NCI-H446 treated with DMSO at 0.1 percent for 48 hours (cell line): ENCODE measurements around the gene MYADM.
"Not testable (repeated sequence)": the region's sequence is repeated elsewhere in the genome, so short reads cannot be mapped to it uniquely, and the experiment has no call there.

Experiments
- DNase-seq: peaks from one replicate; lab custom pipeline; 2025; lab: John Stamatoyannopoulos, UW

The MYADM gene, protein sequence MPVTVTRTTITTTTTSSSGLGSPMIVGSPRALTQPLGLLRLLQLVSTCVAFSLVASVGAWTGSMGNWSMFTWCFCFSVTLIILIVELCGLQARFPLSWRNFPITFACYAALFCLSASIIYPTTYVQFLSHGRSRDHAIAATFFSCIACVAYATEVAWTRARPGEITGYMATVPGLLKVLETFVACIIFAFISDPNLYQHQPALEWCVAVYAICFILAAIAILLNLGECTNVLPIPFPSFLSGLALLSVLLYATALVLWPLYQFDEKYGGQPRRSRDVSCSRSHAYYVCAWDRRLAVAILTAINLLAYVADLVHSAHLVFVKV

DNA sequence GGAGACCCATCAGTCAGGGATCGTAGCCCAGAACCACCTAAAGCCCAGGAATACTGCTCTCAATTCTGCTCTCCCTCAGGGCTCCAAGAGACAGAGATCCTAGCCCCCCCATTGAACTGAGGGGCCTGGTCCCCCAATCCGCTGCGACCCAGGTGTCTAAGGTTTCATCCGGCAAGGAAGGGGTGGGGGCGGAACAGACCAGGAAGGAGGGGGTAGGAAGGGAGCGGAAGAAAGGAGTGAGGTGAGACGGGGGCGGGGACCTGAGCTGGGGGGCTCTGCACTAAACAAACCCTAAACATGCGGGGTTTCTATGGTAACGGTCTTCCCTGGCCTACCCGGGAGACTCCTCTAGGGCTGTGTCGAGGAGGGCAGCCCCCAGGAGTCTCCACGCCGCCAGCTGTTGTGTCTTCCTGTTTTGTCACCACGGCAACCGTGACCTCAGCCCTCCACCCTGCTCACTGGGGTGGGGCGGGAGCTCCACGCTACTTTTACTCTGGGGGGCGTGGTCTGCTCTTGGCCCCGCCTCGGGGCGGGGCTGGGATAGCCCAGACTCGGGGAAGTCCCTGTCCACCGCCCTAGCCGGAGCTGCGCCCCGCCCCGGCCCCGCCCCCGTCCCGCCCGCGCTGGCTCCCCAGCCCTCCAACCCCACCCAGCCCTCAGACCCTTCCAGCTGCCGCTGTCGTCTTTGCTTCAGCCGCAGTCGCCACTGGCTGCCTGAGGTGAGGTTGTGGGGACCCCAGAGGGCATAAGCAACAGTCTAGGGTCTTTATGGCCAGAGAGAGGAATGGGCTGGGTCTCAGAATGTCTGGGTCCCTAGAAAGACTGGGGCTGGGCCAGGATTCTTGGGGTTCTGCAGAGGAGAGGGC, at the start of gene MYADM:
MYADM (plus strand) TSS at position 659 of the 866 bp plus-strand sequence. CDS start 5,647 bp downstream, outside the sequence.
- DNase-seq = peak; percentile 59

DNA sequence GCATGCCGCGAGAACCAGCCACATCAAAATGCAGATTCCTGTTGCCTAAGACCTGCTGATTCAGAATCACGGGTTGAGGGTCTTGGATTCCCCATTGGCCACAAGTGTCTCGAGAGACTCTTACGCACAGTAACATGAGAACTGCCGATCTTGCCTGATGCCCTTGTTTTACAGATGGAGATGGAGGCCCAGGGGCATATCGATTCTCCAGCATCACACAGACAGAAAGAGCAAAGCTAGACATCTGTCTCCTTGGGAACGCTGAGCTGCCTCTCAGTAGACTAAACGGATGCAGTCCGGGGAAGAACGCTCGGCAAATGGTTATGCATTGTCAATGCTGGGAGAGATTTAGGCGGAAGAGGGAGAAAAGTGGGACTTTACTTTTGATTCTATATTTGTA, 48.9 kb upstream of the MYADM start:
- DNase-seq = no peak

DNA sequence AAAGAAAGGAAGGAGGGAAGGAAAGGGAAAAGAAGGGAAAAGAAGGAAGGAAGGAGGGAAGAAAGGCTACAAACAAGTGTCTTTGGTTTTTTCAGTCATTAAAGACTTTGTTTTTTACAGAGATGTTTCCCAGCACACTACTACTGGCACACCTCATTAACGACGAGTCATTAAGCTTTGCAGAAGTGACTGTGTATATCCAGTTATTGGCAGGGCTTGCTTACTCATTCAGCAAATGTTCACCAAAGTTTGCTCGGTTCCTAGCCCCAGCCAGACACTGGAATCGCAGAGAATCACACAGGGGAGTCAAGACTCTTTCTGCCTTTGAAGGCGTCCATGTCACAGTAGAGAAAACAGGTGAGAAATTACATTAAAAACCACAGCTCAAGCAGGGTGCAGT, 47.8 kb upstream of the MYADM start:
- DNase-seq = no peak

DNA sequence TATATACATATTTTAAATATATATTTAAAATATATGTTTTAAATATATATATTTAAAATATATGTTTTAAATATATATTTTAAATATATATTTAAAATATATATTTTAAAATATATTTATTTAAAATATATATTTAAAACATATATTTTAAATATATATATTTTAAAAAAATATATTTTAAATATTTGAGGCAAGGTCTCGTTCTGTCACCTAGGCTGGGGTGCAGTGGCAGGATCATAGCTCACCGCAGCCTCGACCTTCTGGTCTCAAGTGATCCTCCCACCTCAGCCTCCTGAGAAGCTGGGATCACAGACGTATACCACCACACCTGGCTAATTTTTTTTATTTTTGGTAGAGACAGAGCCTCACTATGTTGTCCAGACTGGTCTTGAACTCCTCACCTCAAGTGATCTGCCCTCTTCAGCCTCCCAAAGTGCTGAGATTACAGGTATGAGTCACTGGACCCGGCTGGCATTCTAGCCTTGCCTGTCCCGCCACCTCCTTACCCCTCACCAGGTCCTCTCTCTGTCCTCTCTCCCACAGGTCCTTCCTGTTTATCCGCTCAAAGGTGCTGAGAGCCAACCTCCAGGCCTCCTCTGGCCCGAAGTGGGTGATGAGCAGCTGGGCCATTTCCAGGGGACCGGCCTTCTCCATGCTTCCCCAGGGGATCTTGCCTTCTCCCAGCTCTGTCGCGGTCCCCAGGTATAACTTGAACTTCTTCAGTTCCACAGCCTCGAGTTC, 44.1 kb upstream of the MYADM start:
- no peak for DNase-seq

DNA sequence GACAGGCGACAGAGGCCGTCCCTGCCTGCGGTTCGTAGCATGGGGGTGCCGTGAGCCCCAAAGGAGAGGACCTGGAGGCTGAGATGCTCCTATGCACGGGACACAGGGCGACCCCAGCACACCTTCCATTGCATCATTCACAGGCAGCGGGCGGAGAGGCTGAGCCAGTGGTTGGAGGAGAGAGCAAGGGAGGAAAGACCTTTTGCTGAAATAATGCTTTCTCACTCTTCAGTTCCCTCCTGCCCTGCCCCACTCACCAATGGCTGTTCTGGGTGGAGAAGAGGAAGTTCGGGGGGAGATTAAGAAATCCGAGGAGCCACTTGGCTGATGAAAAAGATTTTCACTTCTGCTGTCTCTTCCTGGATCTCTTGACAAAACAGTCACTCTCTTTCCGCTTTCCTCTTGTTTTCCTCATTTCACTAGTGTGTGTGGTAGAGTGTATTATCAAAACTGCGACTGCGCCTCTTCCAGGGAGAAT, 43.5 kb upstream of the MYADM start, which contains the start of gene NLRP12:
NLRP12 (minus strand) TSS at position 181 of the 478 bp plus-strand sequence; CDS start at position 41, 140 bp downstream.
- no peak for DNase-seq

DNA sequence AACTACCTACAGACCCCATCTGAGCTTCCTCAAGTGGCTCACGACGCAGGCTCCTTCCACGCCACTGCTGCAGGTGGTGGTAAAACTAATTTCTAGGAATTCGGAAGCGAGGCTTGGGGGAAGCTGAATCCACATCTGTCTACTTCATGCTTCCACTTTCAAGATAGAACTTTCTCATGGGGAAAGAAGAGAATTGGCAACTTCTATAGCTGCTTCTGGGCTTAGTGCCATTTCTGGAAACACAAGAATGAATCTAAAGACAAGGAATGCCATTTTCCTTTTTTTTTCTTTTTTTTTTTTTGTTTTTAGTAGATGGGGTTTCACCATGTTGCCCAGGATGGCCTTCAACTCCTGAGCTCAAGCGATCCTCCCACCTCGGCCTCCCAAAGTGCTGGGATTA, 40.8 kb upstream of the MYADM start:
- no peak for DNase-seq

DNA sequence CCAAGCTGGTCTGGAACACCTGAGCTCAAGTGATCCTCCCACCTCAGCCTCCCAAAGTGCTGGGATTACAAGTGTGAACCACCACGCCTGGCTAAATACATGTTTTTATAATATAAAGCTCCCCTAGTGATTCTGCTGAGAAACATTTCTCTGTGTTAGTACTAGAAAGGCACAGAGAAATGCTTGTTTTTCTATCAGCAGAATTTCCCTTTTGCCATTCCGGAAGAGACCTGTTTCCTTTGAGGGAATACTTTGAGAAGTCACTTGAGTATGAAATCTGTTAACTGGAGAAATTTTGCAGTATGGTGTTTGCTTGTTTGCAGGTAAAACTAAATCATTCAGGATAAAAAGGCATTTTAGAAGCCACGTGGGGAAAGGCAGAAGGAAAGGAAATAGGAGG, 39.2 kb upstream of the MYADM start:
- DNase-seq = no peak

DNA sequence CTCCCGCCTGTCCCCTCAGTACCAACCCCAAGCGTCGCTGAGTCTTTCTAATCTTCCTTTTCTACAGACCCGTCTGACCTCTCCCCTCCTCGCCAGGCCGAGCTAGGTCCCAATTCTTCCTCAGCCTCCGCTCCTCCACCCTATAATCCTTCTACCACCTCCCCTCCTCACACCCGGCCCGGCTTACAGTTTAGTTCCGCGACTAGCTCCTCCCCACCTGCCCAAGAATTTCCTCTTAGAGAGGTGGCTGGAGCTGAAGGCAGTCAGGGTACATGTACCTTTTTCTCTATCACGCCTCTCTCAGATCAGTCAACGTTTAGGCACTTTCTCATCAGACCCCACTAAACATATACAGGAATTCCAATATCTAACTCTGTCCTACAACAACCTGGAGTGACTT, 34.8 kb upstream of the MYADM start:
- not testable (repeated sequence) for DNase-seq

DNA sequence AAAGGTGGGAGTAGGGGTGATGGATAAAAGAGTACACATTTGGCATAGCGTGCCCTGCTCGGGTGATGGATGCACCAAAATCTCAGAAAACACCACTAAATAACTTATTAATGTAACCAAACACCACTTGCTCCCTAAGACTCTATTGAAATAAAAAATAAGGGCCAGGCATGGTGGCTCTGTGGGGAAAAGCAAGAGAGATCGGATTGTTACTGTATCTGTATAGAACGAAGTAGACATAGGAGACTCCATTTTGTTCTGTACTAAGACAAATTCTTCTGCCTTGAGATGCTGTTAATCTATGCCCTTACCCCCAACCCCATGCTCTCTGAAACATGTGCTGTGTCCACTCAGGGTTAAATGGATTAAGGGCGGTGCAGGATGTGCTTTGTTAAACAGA, 29.2 kb upstream of the MYADM start:
- not testable (repeated sequence) for DNase-seq

DNA sequence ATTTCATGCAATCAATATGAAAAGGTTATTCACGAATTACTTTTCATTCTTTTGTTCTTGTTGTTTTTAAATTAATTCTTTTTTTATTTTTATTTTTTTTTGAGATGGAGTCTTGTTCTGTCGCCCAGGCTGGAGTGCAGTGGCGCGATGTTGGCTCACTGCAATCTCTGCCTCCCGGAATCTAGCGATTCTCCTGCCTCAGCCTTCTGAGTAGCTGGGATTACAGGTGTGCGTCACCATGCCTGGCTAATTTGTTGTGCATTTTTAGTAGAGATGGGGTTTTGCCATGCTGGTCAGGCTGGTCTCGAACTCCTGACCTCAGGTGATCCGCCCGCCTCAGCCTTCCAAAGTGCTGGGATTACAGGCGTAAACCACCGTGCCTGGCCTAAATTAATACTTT, 27.4 kb upstream of the MYADM start:
- DNase-seq = not testable (repeated sequence)

DNA sequence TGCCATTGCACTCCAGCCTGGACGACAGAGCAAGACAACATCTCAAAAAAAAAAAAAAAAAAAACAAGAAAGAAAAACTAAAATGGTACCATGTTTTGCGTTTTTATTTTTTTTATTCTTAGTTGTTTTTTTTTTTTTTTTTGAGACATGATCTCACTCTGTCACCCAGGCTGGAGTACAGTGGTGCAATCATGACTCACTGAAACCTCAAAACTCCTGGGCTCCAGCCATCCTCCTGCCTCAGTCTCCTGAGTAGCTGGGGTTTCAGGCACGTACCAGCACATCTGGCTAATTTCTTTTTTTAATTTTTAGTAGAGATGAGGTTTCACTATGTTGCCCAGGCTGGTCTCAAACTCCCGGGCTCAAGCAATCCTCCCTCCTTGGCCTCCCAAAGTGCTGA, 26.8 kb upstream of the MYADM start:
- not testable (repeated sequence) for DNase-seq

DNA sequence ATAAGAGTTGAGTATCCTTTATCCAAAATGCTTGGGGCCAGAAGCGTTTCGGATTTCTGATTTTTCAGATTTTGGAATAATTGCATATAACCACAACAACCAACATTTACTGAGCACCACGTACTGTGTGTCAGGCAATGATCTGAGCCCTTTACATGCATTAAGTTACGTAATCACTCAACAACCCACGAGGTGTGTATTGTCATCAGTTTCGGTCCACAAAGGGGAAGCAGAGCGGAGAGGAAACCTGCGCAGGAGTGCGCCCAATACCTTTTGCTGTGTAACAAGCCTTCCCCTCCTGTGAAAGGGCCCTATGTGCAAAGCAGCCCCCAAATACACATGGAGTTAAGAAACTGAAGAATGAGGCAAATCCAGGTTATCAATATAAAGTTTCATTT, 22.8 kb upstream of the MYADM start:
- DNase-seq = no peak

DNA sequence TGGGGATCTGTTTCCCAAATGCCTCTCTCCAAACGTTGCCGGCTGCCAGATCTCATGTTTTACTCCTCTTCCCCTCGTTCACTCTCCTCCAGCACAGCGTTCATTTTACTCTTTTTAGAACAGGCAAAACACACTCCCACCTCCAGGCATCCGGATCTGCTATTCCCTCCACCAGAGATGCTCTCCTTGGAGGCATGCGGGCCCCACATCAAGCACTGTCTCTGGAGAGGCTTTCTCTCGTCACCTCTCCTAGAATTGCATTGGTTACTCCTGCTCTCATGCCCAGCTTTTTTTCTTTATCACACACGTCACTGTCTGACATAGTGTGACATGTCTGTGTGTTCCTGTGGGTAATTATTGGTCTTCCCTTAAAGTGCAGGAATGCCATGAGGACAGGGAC, 20.1 kb upstream of the MYADM start:
- no peak for DNase-seq

DNA sequence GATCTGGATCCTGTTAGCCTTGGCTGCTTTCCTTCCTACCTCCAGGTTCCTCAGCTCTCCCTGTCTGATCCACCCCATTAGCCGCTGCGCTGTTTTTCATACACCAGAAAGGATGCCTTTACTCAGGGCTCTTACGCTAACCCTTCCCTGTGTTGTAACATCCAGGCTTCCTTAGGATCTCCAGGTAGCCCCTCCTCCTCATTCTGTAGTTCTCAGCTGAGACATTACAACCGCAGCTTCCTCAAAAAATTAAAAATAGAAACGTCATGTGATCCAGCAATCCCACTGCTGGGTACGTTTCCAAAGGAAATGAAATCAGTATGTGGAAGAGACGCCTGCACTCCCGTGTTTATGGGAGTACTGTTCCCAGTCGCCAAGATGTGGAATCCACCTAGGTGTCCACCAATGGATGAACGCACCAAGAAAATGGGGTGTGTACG, 18.4 kb upstream of the MYADM start:
- no peak for DNase-seq

DNA sequence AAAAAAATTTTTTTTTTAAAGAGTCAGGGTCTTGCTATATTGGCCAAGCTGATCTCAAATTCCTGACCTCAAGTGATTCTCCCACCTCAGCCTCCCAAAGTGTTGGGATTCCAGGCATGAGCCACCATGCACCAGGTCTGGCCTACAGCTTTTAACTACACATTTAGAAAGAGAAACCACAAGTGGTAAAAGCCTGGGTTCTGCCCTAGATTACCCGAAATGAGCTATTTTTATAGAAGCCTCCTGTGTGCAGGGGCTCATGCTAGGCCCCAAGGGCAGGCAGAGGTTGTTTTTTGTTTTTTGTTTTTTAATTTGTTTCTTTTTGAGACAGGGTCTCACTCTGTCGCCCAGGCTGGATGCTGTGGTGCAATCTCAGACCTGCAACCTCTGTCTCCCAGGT, 14.0 kb upstream of the MYADM start:
- no peak for DNase-seq

DNA sequence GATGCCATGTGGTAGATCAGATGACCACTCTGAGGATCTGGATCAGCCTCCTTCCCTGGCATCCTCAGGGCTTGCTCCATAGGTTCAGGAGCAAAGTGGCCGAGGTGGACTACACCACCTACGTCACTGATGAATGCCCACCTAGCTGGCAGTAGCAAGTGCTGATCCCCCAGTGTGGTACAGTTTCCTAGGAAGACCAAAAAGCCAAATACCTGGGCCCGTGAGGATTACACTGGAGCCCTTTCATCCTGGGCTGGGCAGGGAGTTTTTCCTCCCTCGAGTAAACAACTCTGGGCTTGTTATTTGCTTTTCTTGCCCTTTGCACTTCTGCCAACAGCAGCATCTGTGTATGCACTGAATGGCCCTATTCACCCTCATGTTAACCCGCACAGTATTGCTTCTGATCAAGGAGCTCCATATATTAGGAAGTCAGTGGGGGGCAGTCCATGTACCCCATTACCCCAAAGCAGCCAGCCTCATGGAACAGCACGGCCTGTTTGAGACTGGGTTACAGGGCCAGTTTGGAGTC, 3.3 kb upstream of the MYADM start:
- DNase-seq = no peak

DNA sequence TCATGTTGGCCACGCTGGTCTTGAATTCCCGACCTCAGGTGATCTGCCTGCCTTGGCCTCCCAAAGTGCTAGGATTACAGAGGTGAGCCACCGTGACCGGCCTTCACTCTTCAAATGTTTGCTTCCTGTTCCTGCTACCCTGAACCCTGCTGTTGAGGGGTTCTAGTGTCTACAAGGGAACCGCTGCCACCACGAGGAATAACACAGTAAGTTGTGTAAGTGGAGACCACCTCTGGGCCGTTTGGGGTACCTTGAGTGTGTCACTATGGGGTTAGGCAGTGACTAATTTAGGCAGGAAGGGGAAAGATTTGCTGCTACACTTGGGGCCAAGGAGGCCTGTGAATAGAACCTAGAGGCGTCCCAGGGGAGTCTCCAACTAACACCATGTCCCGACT, 2.2 kb upstream of the MYADM start:
- no peak for DNase-seq

DNA sequence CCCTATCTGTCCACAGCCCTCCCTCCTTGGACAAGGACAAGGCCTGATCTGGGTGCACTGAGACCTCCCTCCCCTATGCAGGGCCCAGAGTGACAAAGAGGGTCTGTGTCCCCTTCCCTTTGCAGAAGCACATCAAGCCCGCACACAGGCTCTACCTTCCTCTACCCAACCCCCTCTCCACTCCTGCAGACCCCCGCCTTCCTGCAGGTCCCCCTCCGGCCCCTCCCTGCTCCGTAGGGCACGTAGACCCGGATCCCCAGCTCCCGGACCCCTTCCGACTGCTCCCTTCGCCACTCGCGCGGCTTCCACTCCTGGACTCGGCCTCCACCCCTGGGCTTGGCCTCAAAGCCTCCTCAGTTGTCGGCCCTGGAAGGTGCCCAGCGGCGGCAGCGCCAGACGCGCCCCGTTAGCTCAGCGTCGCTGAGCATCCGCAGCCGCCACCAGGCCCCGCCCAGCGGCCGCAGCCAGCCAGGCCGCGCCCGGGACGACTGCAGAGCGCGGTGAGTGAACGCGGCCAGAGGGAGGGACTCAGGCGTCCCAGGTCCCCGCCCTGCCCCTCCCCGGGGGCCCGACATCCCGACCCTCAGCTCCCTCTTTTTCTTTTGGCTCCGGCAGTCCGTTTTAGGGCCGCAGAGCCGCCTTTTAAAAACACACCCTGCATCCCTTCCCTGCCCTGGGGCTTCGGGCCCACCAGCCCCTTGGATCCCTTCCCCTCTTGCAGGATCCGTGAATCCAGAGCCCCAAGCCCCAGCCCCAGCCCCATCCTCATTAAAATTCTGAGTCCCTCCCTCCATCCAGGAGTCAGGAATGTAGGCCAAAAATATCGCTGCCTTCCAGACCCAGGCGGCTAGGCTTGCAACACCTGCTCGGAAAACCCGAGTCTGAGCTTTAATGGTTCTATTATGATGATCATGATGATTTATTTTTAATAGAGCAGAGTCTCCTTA, 1.5 kb upstream of the MYADM start:
- DNase-seq = no peak

DNA sequence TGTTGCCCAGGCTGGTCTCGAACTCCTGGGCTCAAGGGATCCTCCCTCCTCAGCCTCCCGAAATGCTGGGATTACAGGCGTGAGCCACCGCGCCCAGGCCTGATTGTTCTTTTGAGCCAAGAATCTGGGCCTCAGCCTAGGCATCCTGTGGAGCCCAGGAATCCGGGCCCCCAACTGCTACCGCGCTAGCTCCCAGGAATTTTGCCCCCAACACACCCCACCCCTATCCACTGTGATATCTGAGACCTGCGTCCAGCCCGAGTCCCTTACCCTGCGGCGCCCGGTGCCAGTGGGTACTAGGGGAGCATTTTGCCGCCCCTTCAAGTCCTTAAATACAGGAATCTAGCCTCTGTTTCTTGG, 838 bp upstream of the MYADM start:
- no peak for DNase-seq

DNA sequence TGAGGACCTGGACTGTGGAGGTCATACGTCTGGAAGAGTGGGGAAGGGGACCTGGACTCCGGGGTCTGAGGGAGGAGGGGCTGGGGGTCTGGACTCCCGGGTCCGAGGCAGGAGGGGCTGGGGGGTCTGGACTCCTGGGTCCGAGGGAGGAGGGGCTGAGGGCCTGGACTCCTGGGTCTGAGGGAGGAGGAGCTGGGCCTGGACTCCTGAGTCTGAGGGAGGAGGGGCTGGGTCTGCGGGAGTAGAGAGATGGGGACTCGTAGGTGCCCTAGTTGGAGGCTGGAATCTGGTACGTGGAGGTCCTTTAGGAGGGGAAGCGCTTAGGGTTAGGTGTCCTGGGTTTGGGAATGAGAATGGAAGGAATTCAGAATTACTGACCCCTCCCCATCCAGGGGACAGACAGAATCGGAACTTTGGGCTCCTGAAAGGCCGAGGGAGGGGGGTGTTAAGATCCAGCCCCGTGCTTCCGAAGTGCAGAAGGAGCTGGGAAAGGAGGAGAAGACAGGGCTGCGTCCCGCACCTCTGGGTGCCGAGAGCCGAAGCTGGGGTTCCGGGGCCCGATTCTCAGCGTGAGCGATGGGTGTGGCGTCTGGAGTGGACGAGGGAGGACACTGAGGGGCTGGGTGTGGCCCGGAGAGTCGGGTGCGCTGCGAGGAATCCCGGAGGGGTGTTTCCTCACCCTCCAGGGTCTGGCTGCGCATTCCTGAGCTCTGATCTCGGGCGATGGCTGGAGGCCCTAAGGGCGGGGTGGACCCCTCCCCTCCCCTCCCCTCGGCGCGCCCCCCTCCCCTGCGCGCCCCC, 608 bp downstream of the MYADM start:
- no peak for DNase-seq
